Cerebellar cortex (tissue), 1 donor: Measurements from ENCODE around the gene FGF14.
A peak's percentile ranks its signal among the peaks of the same experiment; 100 is the strongest.

Source experiments
- DNase-seq: peaks from one replicate; pipeline ENCODE4 v3.0.0-alpha.2; 2015; ENCODE audit warnings: low spot score

The FGF14 gene

GRCh38 chr13:101925731-101926130 lies 476.1 kb downstream of the FGF14 start:
- DNase-seq, result peak; percentile 81

GRCh38 chr13:101919541-101920181 lies 482.2 kb downstream of the FGF14 start:
- DNase-seq, result peak; percentile 76

GRCh38 chr13:101917833-101918661 lies 483.8 kb downstream of the FGF14 start:
- DNase-seq, result peak; percentile 72

GRCh38 chr13:101917475-101917810 lies 484.4 kb downstream of the FGF14 start:
- no peak for DNase-seq

- no peak for DNase-seq
These were observed 484.9 kb downstream of the FGF14 start for GRCh38 chr13:101916775-101917474.

GRCh38 chr13:101916108-101916774 lies 485.6 kb downstream of the FGF14 start:
- DNase-seq, result peak; percentile 48

- DNase-seq, result no peak
These were observed 486.1 kb downstream of the FGF14 start for GRCh38 chr13:101915755-101916107.

GRCh38 chr13:101915331-101915730 lies 486.5 kb downstream of the FGF14 start:
- DNase-seq, result peak; percentile 37

- DNase-seq, result no peak
These were observed 490.1 kb downstream of the FGF14 start for GRCh38 chr13:101911752-101912151.

- DNase-seq, result no peak
These were observed 498.0 kb downstream of the FGF14 start for GRCh38 chr13:101903890-101904289.

GRCh38 chr13:101898676-101899075 lies 503.2 kb downstream of the FGF14 start:
- DNase-seq, result no peak

- no peak for DNase-seq
These were observed 505.3 kb downstream of the FGF14 start for GRCh38 chr13:101896541-101896940.

GRCh38 chr13:101893021-101893420 lies 508.8 kb downstream of the FGF14 start:
- no peak for DNase-seq

- DNase-seq, result no peak
These were observed 509.6 kb downstream of the FGF14 start for GRCh38 chr13:101892296-101892695.

- DNase-seq, result no peak
These were observed 520.3 kb downstream of the FGF14 start for GRCh38 chr13:101881593-101881992.

GRCh38 chr13:101880581-101880980 lies 521.3 kb downstream of the FGF14 start:
- DNase-seq, result no peak

GRCh38 chr13:101876951-101877350 lies 524.9 kb downstream of the FGF14 start:
- DNase-seq, result no peak

GRCh38 chr13:101875717-101876393 lies 526.0 kb downstream of the FGF14 start:
- DNase-seq, result no peak

- DNase-seq, result no peak
These were observed 526.8 kb downstream of the FGF14 start for GRCh38 chr13:101875091-101875490.

- no peak for DNase-seq
These were observed 532.3 kb downstream of the FGF14 start for GRCh38 chr13:101869553-101869952.

GRCh38 chr13:101868585-101869469 lies 533.0 kb downstream of the FGF14 start:
- DNase-seq, result peak; percentile 65
